NCI-H526 (cell line): ENCODE measurements around the gene CCP110.

Experiments
- DNase-seq, 2 experiments: peaks; one replicate each; lab custom pipeline; 2025; lab: John Stamatoyannopoulos, UW

The CCP110 gene

DNA sequence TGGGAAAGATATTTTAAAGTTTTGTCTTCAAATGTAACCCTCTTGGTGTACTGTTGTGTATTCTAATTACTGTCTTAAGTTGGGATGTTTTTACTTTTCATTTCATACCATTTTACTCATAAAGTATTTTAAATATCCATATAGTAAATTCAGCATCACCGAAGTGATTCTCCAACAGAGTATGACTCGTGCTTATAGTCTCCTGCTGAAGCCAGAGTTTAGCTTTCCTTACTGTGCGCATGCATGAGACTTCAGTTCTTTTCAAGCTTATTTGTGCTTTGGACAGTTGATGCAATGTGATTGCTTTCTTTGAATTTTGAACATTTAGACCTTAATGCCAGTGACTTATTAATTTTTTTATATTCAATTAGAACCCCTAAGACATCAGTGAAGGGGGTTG is 24.4 kb downstream of the CCP110 start:
- no peak for DNase-seq

DNA sequence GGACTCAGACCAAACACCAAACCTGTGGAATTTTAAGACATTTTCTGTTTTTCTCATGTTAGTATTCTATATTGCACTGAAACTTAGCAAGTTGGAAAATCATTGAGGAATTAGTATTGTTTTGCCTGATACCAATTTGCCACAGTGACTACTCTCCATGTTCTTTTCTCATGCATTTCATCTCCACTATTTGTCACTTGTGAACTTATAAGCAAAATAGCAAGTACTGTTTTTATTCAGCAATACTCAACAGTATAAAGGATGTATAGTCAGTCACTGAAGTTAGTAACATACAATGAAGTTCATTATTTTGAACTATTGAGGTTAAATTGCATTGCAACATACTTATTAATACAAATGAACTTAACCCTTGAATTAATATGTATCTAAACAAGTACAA is 25.9 kb downstream of the CCP110 start:
- DNase-seq, result no peak

DNA sequence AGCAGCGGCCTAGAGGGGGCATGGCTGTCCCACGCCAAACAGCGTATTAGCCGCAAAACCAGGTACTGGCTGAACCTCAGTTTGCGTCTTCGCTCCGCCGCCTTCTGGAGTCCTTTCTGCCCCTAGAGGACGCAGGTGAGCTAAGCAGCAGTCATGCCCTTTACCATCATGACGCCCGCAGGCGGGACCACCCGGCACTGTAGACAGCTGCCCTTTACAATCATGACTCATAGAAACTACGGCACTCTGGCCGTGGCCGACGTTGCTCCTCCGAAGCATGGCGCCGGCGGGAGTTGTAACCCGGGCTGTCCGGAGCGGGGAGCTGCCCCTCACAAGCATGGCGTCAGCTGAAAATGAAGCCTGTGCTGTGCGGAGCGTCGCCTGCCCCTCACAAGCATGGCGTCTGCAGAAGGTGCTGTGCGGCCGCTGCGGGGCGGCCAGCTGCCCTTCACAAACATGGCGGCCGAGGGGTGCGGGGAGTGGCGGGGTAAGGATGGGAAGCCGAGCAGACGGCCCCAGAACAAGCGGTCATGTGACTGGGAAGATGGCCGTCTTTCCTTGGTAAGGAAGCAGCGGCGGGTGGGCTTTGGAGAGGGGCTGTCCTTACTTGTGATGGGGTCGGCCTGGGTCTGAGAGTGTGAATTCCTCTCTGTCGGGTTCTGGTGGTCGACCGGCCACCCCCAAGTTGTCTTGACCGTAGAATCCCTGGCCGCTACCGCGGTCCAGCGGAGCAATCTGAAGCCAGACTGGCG is 31.6 kb downstream of the CCP110 start, which contains the start of gene VPS35L:
Gene VPS35L, plus strand, starts transcription at position 518 of the 752 bp plus-strand sequence. Its CDS starts 27 bp downstream, at position 545.
- DNase-seq, result peak; percentile 93 to 96

DNA sequence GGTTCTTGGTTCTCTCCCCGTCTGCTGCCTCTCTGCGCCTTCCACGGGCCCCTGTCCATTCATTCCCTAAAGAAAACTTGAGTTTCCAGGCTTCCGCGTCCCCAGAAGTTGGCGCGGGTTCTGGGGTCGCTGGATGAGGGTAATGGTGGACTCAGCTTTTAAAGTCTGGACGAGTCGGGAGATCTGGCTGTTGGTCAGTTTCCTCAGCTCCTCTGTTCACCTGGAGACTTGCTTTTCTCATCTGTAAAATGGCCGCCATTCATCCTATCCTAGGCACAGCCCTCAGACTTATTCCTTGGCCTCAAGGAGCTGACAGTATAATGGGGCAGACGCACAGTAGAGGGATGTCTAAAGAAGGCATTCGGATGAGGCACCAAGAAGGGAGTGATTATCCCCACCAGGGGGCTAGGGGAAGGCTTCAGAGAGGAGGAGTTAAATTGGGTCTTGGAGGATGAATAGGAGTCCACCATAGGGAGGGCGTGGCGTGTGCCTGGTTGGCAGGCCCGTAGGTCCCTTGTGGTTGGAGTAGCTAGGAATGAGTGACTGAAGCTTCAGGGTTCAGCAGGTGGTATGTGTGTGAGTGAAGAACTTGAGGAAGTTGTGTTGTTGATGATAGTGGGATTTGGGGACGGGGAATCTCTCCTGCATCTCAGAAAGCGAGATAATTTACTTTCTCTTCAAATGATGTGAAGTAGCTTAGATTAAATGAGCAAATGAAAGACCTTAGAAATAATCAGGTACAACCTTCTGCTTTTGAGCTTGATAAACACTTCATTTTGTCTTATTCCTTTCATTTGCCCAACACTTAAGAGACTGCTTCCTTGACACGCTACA is 32.4 kb downstream of the CCP110 start:
- DNase-seq, result peak; percentile 2 to 15

DNA sequence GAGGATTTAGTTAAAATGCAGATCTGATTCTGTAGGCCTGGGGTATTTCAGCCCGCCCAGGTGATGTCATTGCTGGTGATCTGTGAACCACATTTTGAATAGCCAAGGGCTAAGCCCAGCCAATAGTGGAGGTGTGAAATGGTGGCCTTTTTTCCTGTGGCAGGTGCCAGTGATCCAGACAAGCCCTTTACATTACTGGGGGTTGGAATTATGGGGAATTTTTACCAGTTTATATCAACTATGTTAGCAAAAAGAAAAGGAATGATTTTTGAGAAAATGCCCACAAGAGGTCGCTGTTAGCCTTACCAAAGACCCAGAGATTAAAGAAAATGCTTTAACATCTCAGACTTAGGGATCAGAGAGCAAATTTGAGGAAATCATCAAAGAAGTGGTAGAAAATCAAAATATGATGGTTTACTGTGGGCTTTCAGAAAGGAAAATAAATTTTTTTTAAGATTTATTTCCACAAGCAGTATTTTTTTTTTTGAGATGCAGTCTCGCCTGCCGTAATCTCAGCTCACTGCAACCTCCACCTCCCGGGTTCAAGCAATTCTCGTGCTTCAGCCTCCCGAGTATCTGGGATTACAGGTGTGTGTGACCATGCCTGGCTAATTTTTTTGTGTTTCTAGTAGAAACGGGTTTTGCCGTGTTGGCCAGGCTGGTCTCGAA is 35.6 kb downstream of the CCP110 start:
- DNase-seq, result peak; percentile 7 to 63

DNA sequence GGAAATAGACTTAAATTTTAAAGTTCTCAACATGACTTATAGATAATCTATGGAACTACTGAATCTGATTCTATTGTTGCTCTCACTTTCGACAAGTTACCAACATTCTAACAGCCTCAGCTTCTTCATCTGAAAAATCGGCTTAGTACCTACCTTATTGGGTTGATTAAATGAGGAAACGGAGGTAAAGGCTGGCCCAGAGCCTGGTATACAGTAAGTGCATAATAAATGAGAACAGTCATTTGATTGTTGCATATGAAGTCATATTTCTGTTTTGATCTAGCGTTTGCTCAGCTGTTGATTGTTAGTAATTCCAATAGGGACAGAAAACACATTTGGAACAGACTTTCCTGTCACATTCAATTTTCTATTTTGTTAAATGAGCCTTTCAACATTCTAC is 36.3 kb downstream of the CCP110 start:
- no peak for DNase-seq

DNA sequence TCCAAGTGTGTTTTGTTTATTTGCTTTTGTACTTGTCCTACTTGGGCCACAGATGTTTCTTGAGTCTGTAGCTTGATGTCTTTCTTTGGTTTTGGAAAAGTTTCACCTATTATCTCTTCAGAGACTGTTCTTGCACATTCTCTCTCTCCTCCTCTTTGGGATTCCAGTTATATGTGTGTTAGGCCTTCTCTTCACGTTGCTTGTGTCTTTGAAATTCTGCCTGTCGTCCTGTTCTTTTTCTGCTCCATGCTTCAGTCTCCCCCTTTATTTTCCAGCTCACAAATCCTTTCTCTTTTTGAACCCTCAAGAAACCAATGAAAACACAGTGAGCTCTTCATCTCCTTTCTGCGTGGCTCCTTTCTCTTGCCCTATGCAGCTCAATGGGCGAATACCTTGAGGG is 39.6 kb downstream of the CCP110 start:
- DNase-seq, result no peak

DNA sequence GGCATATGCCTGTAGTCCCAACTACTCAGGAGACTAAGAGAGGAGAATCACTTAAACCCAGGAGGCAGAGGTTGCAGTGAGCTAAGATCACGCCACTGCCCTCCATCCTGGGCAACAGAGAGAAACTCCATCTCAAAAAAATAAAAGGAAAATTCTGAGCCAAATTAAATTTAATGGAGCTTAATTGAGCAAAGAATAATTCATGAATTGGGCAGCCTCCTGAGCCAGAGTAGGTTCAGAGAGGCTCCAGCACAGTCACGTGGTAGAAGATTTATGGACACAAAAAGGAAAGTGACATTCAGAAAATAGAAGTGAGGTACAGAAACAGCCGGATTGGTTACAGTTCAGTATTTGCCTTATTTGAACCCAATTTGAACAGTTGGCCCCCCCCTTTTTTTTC is 42.6 kb downstream of the CCP110 start:
- DNase-seq, result no peak

DNA sequence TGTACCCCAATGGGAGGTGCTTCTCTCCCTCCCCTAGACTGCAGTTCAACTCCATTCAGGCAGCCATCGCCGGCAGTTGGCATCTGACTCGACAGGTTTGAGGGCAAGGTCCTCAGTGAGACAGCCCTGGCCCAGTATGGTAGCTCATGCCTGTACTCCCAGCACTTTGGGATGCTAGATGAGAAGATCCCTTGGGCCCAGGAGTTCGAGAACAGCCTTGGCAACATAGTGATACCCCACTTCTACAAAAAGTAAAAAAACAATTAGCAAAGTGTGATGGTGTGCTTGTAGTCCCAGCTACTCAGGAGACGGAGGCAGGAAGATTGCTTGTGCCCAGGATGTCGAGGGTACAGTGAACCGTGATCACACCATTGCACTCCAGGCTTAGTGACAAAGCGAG is 43.8 kb downstream of the CCP110 start:
- no peak for DNase-seq

DNA sequence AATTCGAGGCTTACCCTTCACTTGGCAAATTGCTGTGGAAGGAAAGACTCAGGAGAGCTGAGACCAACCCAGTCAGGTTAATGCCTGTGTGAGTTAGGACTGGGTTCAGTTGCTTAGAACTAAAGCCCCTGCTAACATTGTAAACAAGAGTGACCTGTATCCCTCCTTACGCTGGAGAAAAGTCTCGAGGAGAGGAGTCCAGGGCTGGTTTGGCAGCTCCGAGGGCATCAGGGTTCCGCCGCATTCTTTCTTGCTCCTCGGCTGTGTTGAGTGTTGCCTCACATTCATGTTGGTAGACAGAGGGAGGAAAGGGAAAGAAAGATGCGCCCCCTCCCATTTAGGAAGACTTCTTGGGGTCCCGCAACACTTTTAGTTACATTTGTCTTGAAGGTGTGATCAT is 50.3 kb downstream of the CCP110 start:
- no peak for DNase-seq

DNA sequence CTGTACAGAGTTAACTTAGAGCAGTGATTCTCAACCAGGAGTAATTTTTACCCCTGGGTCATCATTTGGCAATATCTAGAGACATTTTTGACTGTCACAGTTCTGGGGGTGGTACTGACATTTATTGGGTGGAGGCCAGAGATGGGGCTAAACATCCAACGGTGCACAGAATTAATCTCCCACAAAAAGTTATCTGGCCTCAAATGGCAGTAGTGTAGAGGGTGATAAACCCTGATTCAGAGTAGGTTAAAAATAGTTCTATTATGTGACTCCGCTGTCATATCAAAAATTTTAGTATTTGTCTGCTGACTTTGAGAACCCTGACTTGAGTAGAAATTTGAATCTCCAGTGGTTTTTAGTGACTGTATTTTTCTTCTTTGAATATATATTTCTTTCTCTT is 50.9 kb downstream of the CCP110 start:
- no peak for DNase-seq

DNA sequence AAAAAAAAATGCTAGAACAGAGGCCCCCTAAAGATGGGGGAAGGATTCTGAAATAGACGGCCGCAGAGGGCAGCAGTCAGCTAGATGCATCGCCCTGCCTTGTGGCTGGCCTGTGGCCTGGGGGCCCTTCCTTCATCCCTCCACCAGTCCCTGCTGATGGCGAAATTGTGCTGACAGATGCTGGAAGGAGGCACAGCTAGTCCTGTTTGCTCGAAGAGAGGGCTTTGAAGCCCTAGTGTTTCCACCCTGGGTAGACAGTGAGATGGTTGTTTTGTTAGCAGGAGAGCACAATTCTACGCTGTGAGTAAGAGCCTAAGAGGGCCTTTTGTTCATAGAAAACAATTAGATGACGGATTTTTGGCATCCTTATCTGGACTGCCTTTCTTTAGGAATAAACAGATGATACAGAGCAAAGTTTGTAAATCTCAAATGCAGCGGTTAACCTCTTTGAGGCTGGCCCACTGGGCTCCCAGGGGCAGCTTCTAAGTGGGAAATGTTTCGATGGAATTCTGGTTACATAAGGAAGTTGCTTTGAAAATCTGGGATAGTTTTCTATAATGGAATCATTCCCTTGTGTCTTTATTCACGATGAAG is 54.7 kb downstream of the CCP110 start:
- DNase-seq, result no peak

DNA sequence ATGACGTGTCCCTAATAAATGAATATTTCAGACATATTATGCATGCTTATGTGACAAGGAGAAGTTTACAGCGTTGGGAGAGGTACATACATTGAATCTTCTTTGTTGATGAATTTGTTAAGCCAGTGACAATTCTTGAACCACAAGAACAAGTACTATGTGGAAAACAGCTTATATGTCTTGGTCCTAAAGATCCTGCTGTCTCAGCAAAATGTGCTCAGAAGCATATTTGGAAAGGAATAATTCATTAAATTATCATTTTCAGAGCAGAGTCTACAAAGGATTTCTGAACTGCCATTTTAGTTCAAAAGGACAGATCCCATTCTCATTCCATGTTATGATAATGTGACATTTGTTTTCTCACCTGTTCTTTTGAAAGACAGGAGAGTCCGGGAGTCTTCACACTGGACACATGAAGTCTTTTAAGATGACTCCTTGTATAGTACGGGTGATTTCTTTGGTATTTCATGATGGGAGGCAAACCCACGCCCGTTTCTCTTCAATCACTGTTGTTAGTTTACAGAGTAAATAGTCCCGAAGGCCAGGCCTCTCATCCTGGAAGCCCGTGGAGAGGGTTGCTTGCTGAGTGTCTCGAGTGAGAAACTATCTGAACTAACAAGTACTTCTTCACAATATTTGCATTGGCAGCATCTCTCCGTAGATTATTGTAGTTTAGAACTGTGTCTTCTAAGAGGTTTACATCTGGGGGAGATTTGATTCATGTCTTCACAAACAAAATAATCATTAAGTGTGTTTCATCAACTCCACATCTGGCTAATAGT is 58.5 kb downstream of the CCP110 start:
- DNase-seq, result no peak

DNA sequence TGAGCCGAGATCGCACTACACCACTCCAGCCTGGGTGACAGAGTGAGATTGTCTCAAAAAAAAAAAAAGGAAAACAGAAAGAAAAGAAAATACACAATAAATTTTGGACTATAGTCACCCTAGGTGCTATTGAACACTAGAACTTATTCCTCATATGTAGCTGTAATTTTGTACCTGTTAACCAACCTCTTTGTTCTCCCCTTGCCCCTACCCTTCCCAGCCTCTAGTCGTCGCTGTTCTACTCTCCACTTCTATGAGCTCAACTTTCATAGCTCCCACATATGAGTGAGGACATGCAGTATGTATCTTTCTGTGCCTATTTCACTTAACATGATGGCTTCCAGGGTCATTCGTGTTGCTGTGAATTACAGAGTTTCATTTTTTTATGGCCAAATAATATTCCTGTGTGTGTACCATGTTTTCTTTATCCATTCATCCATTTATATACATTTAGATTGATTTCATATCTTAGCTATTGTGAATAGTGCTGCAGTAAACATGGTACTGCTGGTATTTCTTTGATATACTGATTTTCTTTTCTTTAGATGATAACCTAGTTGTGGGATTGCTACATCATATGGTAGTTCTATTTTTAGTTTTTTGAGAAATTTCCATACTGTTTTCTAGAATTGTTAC is 60.0 kb downstream of the CCP110 start:
- peak; percentile 32 to 52 for DNase-seq

DNA sequence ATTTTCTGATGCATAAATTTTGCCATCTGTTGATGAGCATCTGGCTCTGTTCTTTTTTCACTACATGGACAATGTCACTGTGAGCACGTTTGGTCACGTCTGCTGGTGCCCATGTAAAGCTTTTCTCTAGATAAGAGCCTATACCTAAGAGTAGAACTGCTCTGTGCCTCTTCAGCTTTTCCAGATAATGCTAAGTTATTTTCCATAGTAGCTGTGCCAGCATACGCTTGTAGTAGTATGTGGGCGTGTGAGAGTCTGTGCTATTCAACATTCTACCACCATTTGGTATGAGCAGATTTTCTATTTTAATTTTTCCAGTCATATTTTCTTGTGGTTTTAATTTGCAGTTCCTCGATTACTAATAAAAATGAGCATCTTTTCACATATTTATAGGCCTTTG is 64.9 kb downstream of the CCP110 start:
- DNase-seq, result no peak

DNA sequence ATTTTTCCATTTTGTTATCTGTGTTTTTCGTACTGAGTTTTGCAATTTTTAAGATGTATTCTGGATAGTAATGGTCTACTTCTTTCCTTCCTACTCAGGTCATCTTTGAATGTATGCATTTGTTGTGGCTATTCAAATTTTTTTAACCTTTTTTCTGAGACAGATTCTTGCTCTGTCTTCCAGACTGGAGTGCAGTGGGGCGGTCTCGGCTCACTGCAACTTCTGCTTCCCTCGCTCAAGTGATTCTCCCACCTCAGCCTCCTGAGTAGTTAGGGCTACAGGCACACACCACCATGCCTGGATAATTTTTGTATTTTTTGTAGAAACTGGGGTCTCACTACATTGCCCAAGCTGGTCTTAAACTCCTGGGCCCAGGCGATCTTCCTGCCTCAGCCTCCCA is 65.4 kb downstream of the CCP110 start:
- no peak for DNase-seq

DNA sequence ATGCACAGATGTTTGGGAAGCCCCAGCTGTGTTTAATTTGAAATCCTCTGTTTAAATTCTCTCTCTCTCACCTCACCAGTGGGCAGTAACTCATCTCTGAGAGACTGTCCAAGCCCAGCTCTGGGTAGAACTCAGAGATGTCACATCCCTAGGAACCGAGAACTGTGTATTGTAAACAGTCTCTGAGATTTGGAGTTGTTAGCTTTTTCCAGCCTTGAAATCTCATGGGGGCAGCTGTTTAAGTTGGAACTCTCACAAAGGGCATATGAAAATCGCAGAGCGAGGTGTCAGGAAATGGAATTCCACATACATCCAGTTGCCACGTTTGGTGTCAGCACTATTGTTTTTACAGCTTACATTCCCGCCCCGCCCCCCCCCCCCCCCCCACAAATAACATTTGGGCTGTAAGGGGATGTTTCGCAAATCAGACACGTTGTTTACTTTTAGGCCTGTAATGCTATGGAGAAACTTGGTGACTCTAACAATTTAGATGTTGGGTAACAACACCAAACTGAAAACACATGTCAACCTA is 66.1 kb downstream of the CCP110 start:
- no peak for DNase-seq

DNA sequence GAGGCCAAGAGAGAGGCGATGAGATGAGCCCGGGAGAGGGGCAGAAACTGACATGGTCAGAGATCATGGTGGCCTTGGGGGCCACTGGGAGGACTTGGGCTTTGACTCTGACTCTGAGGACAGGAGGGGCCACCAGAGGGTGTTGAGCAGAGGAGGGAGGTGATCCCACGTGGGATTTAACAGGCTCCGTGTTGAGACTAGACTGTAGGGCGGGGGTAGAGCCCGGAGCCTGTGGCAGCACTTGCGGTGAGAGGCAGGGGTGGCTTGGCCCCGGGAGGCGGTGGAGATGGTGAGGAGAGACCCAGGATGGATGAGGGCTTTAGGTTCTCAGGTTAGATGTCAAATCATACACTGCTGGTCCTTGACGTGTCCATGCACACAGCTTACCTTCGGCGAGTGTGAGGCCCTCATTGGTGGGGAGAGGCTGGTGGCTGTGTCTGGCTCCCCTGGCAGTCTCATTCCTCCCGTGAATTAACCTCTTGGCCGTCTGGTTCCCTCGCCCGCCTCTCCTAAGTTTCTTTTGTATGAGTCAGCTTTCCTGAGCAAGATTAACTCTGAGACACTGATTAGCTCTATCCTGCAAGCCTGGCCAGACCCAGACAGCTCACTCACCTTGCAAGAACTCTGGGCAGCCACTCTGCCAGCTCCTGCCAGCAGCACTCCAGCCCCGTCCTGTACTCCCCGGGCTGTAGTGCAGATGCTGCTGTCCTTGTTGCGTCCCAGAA is 71.5 kb downstream of the CCP110 start:
- no peak for DNase-seq

DNA sequence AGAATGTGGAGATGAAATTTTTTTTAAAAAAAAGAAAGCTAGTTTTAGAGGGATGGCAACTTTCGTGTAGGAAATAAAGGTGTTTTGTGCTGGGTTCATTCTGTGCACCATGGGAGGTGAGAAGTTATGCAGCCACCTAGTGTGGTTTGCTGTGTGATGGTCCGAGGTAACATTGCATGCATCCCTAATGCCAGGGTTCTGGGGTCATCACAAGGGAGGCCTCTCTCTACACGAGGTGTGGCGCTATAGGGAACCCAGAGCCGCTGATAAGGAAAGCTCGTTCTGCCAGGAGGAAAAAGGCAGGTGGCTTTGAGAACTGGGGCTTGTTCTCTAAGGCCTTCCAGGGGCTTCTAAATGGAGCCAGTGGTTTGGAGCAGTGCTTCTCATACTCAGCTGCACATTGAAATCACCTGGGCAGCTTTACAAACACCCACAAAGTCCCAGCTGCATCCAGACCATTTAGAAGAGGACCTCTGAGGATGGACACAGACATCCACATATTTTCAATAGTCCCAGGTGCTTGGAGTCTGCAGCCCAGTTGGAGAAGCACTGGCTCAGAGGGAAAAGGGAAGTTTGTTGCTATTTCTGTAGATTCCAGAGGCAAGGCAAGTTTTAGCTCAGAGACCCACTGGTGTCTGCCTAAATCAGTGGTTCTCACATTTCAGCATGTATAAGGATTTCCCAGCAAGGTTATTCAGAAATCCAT is 75.2 kb downstream of the CCP110 start:
- DNase-seq, result no peak
